HG02943 (cell line): ENCODE data around the gene FUT6.

Source experiments
- ATAC-seq: cut with Tn5 transposase; IDR thresholded peaks from one replicate; pipeline ENCODE4 v1.9.1; 2021; ENCODE audit warnings: mild to moderate bottlenecking, low read depth, moderate library complexity; ENCODE audit not compliant: unreplicated experiment

The FUT6 gene

GRCh38 chr19:5828661-5829566 is 10.6 kb downstream of the FUT6 start:
- ATAC-seq, result no peak

GRCh38 chr19:5827891-5828660 is 11.4 kb downstream of the FUT6 start:
- peak; percentile 64 for ATAC-seq

- ATAC-seq, result no peak
Measured at GRCh38 chr19:5827342-5827890, 12.1 kb downstream of the FUT6 start.

- ATAC-seq, result no peak
Measured at GRCh38 chr19:5826531-5827341, 12.8 kb downstream of the FUT6 start.

GRCh38 chr19:5825178-5825577 is 14.3 kb downstream of the FUT6 start:
- no peak for ATAC-seq

- ATAC-seq, result no peak
Measured at GRCh38 chr19:5824751-5825150, 14.8 kb downstream of the FUT6 start.

- ATAC-seq, result no peak
Measured at GRCh38 chr19:5823579-5824281, 15.8 kb downstream of the FUT6 start.

GRCh38 chr19:5822181-5822844 is 17.2 kb downstream of the FUT6 start:
- ATAC-seq, result no peak

- ATAC-seq, result no peak
Measured at GRCh38 chr19:5821521-5822180, 17.9 kb downstream of the FUT6 start.

- no peak for ATAC-seq
Measured at GRCh38 chr19:5820785-5821184, 18.7 kb downstream of the FUT6 start.

- no peak for ATAC-seq
Measured at GRCh38 chr19:5818594-5818993, 20.9 kb downstream of the FUT6 start.

- no peak for ATAC-seq
Measured at GRCh38 chr19:5817218-5817617, 22.3 kb downstream of the FUT6 start.

GRCh38 chr19:5814852-5815246 is 24.7 kb downstream of the FUT6 start:
- ATAC-seq, result no peak

- no peak for ATAC-seq
Measured at GRCh38 chr19:5814123-5814851, 25.2 kb downstream of the FUT6 start.

- no peak for ATAC-seq
Measured at GRCh38 chr19:5811117-5811516, 28.4 kb downstream of the FUT6 start.

GRCh38 chr19:5809469-5809868 is 30.0 kb downstream of the FUT6 start:
- no peak for ATAC-seq

- no peak for ATAC-seq
Measured at GRCh38 chr19:5809053-5809452, 30.4 kb downstream of the FUT6 start.

- ATAC-seq, result no peak
Measured at GRCh38 chr19:5808120-5808816, 31.2 kb downstream of the FUT6 start.
